Measurements from ENCODE around the gene RNF212B. TPM values are rescaled to one million over a fixed set of nuclear protein-coding genes. Genes with fewer than 3 reads are reported as not detected.

The RNF212B gene
- total and polyA plus RNA-seq, 2 of the 13 experiments (the other 11 are each of a cell fraction or from before 2014, with no cell fraction given): 0.05 TPM; not detected in 1

DNA sequence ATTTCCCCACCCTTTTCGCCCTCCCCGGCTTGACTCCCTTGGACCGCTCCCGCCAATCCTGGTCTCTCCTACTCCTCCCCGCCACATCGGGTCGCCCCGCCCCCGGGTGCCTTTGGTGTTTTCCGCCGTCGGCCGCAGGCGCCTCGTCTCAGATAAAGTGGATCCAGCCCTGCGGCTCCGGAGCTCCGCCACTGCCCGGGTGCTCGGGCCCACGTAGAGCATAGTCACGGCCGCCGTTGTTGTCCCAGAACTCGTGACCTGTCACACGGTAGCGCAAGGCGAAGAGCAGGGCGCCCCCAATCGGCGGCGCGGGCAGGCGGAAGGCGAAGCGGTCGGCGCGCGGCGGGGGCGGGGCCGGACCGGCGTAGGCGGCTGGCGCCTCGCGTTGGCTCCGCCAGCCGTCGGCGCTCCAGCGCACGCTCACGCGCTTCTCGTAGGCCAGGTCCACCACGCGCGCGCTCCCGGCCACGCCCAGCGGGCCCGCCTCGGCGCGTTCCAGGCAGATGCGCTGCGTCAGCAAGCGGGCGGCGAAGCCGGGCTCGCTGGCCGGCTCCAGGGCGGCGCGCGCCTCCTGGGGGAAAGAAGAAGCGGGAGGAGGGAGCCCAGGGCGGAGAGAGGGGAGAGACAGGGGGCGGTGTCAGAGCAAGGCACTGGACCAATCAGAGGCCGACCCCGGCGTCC lies 63.7 kb downstream of the RNF212B start (continued):
- TF ChIP-seq, protein P1, sequence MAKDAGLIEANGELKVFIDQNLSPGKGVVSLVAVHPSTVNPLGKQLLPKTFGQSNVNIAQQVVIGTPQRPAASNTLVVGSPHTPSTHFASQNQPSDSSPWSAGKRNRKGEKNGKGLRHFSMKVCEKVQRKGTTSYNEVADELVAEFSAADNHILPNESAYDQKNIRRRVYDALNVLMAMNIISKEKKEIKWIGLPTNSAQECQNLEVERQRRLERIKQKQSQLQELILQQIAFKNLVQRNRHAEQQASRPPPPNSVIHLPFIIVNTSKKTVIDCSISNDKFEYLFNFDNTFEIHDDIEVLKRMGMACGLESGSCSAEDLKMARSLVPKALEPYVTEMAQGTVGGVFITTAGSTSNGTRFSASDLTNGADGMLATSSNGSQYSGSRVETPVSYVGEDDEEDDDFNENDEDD (CRISPR knock-in tag; IDR thresholded peaks at IDR 0.05; ENCODE audit: borderline replicate concordance): peak; percentile 94
- peak; percentile 43; the same call in 1 of the 2 replicates for TF ChIP-seq ZNF143 (CRISPR knock-in tag; IDR thresholded peaks at IDR 0.05)
- TF ChIP-seq ZKSCAN5 (CRISPR knock-in tag; IDR thresholded peaks at IDR 0.05): 0 out of 2 replicates have a peak, but pooled peaks have one; percentile 58
- peak; percentile 77; the same call in 1 of the 2 replicates for TF ChIP-seq SOX13 (IDR thresholded peaks at IDR 0.05)
- TF ChIP-seq SOX13 (CRISPR knock-in tag; conservative IDR thresholded peaks at IDR 0.05 in 1 of 2, IDR thresholded peaks at IDR 0.05 in 1 of 2): peak in 1 of 2 experiments; percentile 76; a peak in 1 of 4 replicates
- peak; percentile 28; the same call in 1 of the 2 replicates for TF ChIP-seq NFKB2 (CRISPR knock-in tag; IDR thresholded peaks at IDR 0.05; ENCODE audit: borderline replicate concordance)
- TF ChIP-seq ZSCAN9 (CRISPR knock-in tag; IDR thresholded peaks at IDR 0.05; ENCODE audit: borderline replicate concordance): peak; percentile 41; the same call in 1 of the 2 replicates
- 0 out of 2 replicates have a peak, but pooled peaks have one; percentile 60 for TF ChIP-seq HOXA5 (CRISPR knock-in tag; IDR thresholded peaks at IDR 0.05)
- TF ChIP-seq ZNF431 (CRISPR knock-in tag; IDR thresholded peaks at IDR 0.05; ENCODE audit: borderline replicate concordance, low read depth): no peak
- TF ChIP-seq ZNF24 (IDR thresholded peaks at IDR 0.05): peak; percentile 77; the same call in 1 of the 2 replicates
- peak; percentile 90 for TF ChIP-seq ATF7-NPFF (CRISPR knock-in tag; IDR thresholded peaks at IDR 0.05; ENCODE audit: low read depth)
- TF ChIP-seq SMAD9 (CRISPR knock-in tag; IDR thresholded peaks at IDR 0.05): peak; percentile 90
- TF ChIP-seq, protein P2, sequence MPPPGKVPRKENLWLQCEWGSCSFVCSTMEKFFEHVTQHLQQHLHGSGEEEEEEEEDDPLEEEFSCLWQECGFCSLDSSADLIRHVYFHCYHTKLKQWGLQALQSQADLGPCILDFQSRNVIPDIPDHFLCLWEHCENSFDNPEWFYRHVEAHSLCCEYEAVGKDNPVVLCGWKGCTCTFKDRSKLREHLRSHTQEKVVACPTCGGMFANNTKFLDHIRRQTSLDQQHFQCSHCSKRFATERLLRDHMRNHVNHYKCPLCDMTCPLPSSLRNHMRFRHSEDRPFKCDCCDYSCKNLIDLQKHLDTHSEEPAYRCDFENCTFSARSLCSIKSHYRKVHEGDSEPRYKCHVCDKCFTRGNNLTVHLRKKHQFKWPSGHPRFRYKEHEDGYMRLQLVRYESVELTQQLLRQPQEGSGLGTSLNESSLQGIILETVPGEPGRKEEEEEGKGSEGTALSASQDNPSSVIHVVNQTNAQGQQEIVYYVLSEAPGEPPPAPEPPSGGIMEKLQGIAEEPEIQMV (CRISPR knock-in tag; IDR thresholded peaks at IDR 0.05; ENCODE audit: low read depth): peak; percentile 71; the same call in 1 of the 2 replicates
- TF ChIP-seq SSRP1 (CRISPR knock-in tag; IDR thresholded peaks at IDR 0.05): no peak
- TF ChIP-seq ZNF333 (CRISPR knock-in tag; IDR thresholded peaks at IDR 0.05; ENCODE audit: borderline replicate concordance): peak; percentile 81; the same call in 1 of the 2 replicates
- TF ChIP-seq ZNF580 (CRISPR knock-in tag; IDR thresholded peaks at IDR 0.05; ENCODE audit: borderline replicate concordance, low read depth): no peak; the same call in none of the 2 replicates
- TF ChIP-seq, protein P3, sequence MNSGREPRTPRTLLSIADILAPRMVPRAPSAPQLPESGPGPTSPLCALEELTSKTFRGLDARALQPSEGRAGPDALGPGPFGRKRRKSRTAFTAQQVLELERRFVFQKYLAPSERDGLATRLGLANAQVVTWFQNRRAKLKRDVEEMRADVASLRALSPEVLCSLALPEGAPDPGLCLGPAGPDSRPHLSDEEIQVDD (CRISPR knock-in tag; IDR thresholded peaks at IDR 0.05; ENCODE audit: borderline replicate concordance): peak; percentile 96; the same call in 1 of the 2 replicates
- peak; percentile 73; the same call in 1 of the 2 replicates for TF ChIP-seq CHCHD3 (CRISPR knock-in tag; IDR thresholded peaks at IDR 0.05)
- TF ChIP-seq ELF1 (CRISPR knock-in tag; IDR thresholded peaks at IDR 0.05): peak; percentile 87
- TF ChIP-seq, protein P4, sequence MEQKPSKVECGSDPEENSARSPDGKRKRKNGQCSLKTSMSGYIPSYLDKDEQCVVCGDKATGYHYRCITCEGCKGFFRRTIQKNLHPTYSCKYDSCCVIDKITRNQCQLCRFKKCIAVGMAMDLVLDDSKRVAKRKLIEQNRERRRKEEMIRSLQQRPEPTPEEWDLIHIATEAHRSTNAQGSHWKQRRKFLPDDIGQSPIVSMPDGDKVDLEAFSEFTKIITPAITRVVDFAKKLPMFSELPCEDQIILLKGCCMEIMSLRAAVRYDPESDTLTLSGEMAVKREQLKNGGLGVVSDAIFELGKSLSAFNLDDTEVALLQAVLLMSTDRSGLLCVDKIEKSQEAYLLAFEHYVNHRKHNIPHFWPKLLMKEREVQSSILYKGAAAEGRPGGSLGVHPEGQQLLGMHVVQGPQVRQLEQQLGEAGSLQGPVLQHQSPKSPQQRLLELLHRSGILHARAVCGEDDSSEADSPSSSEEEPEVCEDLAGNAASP (CRISPR knock-in tag; IDR thresholded peaks at IDR 0.05; ENCODE audit: borderline replicate concordance): peak; percentile 81
- peak; percentile 18; the same call in 1 of the 2 replicates for TF ChIP-seq MED13 (CRISPR knock-in tag; IDR thresholded peaks at IDR 0.05)
- TF ChIP-seq RFXANK (CRISPR knock-in tag; IDR thresholded peaks at IDR 0.05): peak; percentile 59; the same call in 1 of the 2 replicates
- TF ChIP-seq SRSF1 (optimal IDR thresholded peaks at IDR 0.05; ENCODE audit: low read depth, low read length): peak; percentile 72
- 0 out of 2 replicates have a peak, but pooled peaks have one; percentile 91 for TF ChIP-seq REXO4 (CRISPR knock-in tag; IDR thresholded peaks at IDR 0.05; ENCODE audit: borderline replicate concordance)
- TF ChIP-seq NFRKB (IDR thresholded peaks at IDR 0.05): no peak
- TF ChIP-seq RAD21 (CRISPR knock-in tag; IDR thresholded peaks at IDR 0.05): peak; percentile 87
- TF ChIP-seq ZNF891 (CRISPR knock-in tag; IDR thresholded peaks at IDR 0.05): no peak; the same call in 1 of the 2 replicates

All from HepG2 (cell line).